Testis (tissue), 2 donors: ENCODE results near the gene SMAD3.

Source experiments
- POLR2A ChIP-seq: fragments of 450-650 bp; IDR thresholded peaks from one replicate; pipeline ENCODE4 v1.6.1; 2017; ENCODE audit warnings: antibody characterized with exemption, mild to moderate bottlenecking, moderate library complexity
- TF ChIP-seq, protein P1 (sequence below), 3 experiments: fragments of 450-650 bp in 2 of 3; fragments of 200-600 bp in 1 of 3; sonication (generic) in 1 of 3; IDR thresholded peaks; one replicate each; pipeline ENCODE4 v1.5.1; 2016 to 2019; ENCODE audit warnings: antibody characterized with exemption in 3 of 3, mild to moderate bottlenecking in 2 of 3, moderate library complexity in 1 of 3

DNA sequence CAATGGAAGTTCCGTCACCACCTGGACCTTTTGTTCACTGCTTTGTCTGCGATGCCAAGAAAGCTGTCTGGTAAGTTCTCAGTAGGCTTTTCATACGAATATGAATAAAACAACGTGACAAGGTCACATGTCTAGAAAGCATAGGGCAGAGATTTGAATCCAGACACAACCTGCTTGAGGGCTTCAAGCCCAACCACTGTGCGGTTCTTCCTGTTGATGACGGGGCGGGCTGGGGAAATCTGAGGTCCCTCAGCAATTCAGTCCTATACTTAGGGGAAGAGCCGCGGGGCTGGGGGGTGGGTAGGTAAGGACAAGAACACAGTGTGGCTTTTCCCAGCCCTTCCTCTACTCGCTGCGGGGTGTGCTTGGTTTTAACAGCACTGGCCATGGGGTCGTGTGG is 32.4 kb upstream of the SMAD3 start:
- TF ChIP-seq, protein P1, sequence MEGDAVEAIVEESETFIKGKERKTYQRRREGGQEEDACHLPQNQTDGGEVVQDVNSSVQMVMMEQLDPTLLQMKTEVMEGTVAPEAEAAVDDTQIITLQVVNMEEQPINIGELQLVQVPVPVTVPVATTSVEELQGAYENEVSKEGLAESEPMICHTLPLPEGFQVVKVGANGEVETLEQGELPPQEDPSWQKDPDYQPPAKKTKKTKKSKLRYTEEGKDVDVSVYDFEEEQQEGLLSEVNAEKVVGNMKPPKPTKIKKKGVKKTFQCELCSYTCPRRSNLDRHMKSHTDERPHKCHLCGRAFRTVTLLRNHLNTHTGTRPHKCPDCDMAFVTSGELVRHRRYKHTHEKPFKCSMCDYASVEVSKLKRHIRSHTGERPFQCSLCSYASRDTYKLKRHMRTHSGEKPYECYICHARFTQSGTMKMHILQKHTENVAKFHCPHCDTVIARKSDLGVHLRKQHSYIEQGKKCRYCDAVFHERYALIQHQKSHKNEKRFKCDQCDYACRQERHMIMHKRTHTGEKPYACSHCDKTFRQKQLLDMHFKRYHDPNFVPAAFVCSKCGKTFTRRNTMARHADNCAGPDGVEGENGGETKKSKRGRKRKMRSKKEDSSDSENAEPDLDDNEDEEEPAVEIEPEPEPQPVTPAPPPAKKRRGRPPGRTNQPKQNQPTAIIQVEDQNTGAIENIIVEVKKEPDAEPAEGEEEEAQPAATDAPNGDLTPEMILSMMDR (IDR thresholded peaks at IDR 0.05), result no peak
- no peak for TF ChIP-seq POLR2A
